Measurements from ENCODE around the gene USP13.

DNA sequence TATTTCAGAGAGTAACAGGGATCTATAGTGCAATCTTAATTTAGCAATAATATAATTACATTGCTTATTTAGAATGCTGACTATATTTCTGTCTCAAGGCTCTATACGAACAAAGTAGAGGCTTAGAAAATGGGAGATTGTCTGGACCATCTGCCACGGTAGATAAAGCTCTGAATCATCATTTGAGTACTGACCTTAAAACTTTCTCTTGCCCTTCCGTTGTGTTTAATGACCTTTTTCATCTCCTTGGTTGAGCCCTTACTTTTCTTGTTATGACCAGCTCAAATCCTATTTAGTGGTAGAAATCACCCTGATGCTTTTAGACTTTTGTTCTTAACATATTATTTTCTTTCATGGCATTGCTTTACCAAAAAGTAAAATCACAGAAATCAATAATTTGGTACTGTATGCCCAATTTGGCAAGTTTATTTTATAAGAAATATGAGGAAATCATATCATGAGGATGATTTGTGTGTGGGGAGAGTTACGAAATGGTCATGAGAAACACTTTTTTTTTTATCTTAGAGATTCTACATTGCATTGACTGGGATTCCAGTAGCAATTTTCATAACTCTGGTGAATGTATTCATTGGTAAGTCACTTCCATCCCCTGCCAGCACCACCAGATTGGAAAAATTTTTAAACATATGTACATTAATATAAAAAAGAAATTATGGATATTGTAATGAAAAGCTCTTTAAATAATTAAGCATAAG lies 37.2 kb upstream of the USP13 start:
- TF ChIP-seq, protein P1, sequence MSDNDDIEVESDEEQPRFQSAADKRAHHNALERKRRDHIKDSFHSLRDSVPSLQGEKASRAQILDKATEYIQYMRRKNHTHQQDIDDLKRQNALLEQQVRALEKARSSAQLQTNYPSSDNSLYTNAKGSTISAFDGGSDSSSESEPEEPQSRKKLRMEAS (IDR thresholded peaks at IDR 0.05): no peak
- no peak for TF ChIP-seq CEBPB (IDR thresholded peaks at IDR 0.05)
- TF ChIP-seq EP300 (IDR thresholded peaks at IDR 0.05; ENCODE audit: borderline replicate concordance): no peak
- TF ChIP-seq, protein P2, sequence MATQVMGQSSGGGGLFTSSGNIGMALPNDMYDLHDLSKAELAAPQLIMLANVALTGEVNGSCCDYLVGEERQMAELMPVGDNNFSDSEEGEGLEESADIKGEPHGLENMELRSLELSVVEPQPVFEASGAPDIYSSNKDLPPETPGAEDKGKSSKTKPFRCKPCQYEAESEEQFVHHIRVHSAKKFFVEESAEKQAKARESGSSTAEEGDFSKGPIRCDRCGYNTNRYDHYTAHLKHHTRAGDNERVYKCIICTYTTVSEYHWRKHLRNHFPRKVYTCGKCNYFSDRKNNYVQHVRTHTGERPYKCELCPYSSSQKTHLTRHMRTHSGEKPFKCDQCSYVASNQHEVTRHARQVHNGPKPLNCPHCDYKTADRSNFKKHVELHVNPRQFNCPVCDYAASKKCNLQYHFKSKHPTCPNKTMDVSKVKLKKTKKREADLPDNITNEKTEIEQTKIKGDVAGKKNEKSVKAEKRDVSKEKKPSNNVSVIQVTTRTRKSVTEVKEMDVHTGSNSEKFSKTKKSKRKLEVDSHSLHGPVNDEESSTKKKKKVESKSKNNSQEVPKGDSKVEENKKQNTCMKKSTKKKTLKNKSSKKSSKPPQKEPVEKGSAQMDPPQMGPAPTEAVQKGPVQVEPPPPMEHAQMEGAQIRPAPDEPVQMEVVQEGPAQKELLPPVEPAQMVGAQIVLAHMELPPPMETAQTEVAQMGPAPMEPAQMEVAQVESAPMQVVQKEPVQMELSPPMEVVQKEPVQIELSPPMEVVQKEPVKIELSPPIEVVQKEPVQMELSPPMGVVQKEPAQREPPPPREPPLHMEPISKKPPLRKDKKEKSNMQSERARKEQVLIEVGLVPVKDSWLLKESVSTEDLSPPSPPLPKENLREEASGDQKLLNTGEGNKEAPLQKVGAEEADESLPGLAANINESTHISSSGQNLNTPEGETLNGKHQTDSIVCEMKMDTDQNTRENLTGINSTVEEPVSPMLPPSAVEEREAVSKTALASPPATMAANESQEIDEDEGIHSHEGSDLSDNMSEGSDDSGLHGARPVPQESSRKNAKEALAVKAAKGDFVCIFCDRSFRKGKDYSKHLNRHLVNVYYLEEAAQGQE (IDR thresholded peaks at IDR 0.05; ENCODE audit: low read depth): no peak
- TF ChIP-seq CREB1 (IDR thresholded peaks at IDR 0.05; ENCODE audit: low read depth): no peak
- no peak for TF ChIP-seq TEAD4 (IDR thresholded peaks at IDR 0.05)
- no peak for TF ChIP-seq RAD21 (IDR thresholded peaks at IDR 0.05; ENCODE audit: low read depth)
- no peak for TF ChIP-seq TAF1 (IDR thresholded peaks at IDR 0.05; ENCODE audit: low read depth)
- TF ChIP-seq FOXM1 (IDR thresholded peaks at IDR 0.05; ENCODE audit: borderline replicate concordance, low read depth): no peak
- TF ChIP-seq YY1 (IDR thresholded peaks at IDR 0.05; ENCODE audit: low read depth): no peak
- no peak for TF ChIP-seq TCF12 (IDR thresholded peaks at IDR 0.05; ENCODE audit: low read depth)
- TF ChIP-seq EGR1 (IDR thresholded peaks at IDR 0.05): no peak
- no peak for TF ChIP-seq ZBTB7A (IDR thresholded peaks at IDR 0.05; ENCODE audit: low read depth)

All from Ishikawa (cell line).